Erythroblast (primary cell): ENCODE measurements around the gene MPHOSPH9.

Experiments
- GATA1 ChIP-seq: IDR thresholded peaks from 2 replicates; pipeline ENCODE4 v1.6.1; 2011; ENCODE audit warnings: low read depth, mild to moderate bottlenecking, control low read depth, low read length, moderate library complexity
- POLR2A ChIP-seq: IDR thresholded peaks from 2 replicates; pipeline ENCODE4 v1.6.1; 2011; ENCODE audit warnings: mild to moderate bottlenecking, low read length

GRCh38 chr12:123113026-123113425, 119.9 kb downstream of the MPHOSPH9 start:
- no peak for TF ChIP-seq POLR2A
- no peak for TF ChIP-seq GATA1
